H1 (cell line): ENCODE results near the gene CDH8.

ENCODE experiments used
- CHD1 ChIP-seq: IDR thresholded peaks from 2 replicates; pipeline ENCODE4 v1.6.1; 2012; ENCODE audit warnings: low read depth, low read length, improper control_type of control experiment
- EZH2 ChIP-seq: fragments of 200-600 bp; sonication (generic); IDR thresholded peaks from 2 replicates; pipeline ENCODE4 v1.7.1; 2012; ENCODE audit warnings: low read depth, mild to moderate bottlenecking, moderate library complexity, low read length, inconsistent platforms; ENCODE audit not compliant: severe bottlenecking
- MAFK ChIP-seq: IDR thresholded peaks from 2 replicates; pipeline ENCODE4 v1.6.1; 2012; ENCODE audit warnings: low read depth, mild to moderate bottlenecking, improper control_type of control experiment, low read length
- POLR2A ChIP-seq, 2 experiments: IDR thresholded peaks; 1 replicate in 1 of 2; 2 replicates in 1 of 2; pipeline ENCODE4 v1.6.1; 2011; ENCODE audit warnings: low read depth in 2 of 2, low read length in 2 of 2, mild to moderate bottlenecking in 2 of 2; ENCODE audit errors: control extremely low read depth in 1 of 2
- RAD21 ChIP-seq, 2 experiments: IDR thresholded peaks in 1 of 2; conservative IDR thresholded peaks in 1 of 2; 2 replicates each; pipeline ENCODE4 v1.6.1; 2011; ENCODE audit warnings: low read depth in 2 of 2, low read length in 2 of 2, improper control_type of control experiment in 1 of 2, inconsistent platforms in 1 of 2, mild to moderate bottlenecking in 1 of 2, moderate library complexity in 1 of 2

DNA sequence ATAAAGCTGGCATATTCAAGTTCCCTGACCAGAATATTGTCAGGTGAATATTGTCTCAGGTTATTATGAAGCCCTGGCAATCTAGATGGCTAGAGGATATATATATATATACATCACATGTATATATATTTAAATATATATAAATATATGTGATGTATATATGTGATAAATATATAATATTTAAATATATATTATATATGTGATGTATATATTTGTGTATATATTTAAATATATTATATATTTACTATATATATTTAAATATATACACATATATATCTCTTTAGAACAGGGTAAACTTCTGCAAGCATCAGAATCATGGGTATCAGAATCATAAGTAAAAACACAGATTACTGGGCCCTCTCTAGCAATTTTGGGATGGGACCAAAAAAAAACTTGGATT, 112.6 kb downstream of the CDH8 start:
- TF ChIP-seq MAFK (no peak), RAD21 (IDR thresholded peaks at IDR 0.05 in 1 of 2, conservative IDR thresholded peaks at IDR 0.05 in 1 of 2; ENCODE audit: low read depth in 2 of 2, low read length in 2 of 2) (no peak), POLR2A (IDR thresholded peaks at IDR 0.05; ENCODE audit: control extremely low read depth in 1 of 2, low read depth in 2 of 2, low read length in 2 of 2) (no peak), EZH2 (no peak), CHD1 (no peak)
